T-helper 1 cell treated with Interleukin-12 subunit alpha and Interleukin-12 subunit beta and Interleukin-4 antibody, amounts not matched to agents 30 ng/mL and 1 ng/mL, for 36 hours (primary cell): ENCODE results near the gene MALAT1. TPM values are rescaled to one million over a fixed set of nuclear protein-coding genes. Genes with fewer than 3 reads are reported as not detected.
"Not testable (repeated sequence)": the region's sequence is repeated elsewhere in the genome, so short reads cannot be mapped to it uniquely, and the experiment has no call there.

ENCODE experiments used
- intact Hi-C: fragments of 100-400 bp; cut with micrococcal nuclease; formaldehyde crosslinking; loops from one replicate; pipeline ENCODE4 v1.15.1; 2024
- total RNA-seq: library from RNA; stranded (reverse); gene quantifications from 2 replicates; pipeline ENCODE4 v1.2.3, GENCODE V29; 2022

Gene MALAT1
- total RNA-seq, 1 donor from 2014 or later = 8,695 TPM

DNA sequence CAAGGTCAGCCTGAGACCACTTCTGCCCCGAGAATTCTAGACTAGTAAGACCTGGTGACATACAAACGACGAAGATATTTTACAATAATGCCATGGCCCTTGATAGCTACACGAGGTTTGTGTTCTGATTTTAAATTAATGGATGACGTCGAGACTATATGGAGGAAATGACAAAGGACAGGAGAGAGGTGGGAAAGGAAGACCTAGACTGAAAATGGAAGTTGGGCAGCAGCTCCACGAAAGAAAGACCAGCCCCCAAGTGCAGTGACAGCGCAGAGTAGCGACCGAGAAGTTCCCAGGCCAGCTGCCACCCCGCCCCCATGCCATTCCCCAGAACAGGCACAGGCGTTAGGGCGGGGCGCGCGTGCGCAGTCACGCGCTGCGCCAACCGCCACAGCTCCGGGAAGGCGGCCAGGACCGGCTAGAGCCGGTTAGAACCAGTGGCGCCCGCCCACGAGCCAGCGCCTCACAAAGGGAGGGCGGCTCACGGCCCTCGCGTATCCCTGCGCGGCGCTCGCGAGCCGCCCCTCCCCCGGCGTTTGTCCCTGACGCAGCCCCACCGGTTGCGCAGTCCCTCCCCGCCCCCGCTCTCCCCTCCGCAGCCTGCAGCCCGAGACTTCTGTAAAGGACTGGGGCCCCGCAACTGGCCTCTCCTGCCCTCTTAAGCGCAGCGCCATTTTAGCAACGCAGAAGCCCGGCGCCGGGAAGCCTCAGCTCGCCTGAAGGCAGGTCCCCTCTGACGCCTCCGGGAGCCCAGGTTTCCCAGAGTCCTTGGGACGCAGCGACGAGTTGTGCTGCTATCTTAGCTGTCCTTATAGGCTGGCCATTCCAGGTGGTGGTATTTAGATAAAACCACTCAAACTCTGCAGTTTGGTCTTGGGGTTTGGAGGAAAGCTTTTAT, 1.5 kb upstream of the MALAT1 start:
- intact Hi-C loops = loop anchor here (1.0 to 2.0 kb wide), 7 partner anchors 20 to 77 kb away; partner anchors contain the start of gene NEAT1

DNA sequence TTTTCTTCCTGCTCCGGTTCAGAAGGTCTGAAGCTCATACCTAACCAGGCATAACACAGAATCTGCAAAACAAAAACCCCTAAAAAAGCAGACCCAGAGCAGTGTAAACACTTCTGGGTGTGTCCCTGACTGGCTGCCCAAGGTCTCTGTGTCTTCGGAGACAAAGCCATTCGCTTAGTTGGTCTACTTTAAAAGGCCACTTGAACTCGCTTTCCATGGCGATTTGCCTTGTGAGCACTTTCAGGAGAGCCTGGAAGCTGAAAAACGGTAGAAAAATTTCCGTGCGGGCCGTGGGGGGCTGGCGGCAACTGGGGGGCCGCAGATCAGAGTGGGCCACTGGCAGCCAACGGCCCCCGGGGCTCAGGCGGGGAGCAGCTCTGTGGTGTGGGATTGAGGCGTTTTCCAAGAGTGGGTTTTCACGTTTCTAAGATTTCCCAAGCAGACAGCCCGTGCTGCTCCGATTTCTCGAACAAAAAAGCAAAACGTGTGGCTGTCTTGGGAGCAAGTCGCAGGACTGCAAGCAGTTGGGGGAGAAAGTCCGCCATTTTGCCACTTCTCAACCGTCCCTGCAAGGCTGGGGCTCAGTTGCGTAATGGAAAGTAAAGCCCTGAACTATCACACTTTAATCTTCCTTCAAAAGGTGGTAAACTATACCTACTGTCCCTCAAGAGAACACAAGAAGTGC, 661 bp upstream of the MALAT1 start:
- intact Hi-C loops = no loop called here

DNA sequence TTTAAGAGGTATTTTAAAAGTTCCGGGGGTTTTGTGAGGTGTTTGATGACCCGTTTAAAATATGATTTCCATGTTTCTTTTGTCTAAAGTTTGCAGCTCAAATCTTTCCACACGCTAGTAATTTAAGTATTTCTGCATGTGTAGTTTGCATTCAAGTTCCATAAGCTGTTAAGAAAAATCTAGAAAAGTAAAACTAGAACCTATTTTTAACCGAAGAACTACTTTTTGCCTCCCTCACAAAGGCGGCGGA, 193 bp upstream of the MALAT1 start:
- intact Hi-C loops = no loop called here

DNA sequence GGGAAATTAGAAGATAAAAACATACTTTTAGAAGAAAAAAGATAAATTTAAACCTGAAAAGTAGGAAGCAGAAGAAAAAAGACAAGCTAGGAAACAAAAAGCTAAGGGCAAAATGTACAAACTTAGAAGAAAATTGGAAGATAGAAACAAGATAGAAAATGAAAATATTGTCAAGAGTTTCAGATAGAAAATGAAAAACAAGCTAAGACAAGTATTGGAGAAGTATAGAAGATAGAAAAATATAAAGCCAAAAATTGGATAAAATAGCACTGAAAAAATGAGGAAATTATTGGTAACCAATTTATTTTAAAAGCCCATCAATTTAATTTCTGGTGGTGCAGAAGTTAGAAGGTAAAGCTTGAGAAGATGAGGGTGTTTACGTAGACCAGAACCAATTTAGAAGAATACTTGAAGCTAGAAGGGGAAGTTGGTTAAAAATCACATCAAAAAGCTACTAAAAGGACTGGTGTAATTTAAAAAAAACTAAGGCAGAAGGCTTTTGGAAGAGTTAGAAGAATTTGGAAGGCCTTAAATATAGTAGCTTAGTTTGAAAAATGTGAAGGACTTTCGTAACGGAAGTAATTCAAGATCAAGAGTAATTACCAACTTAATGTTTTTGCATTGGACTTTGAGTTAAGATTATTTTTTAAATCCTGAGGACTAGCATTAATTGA, 1.0 kb downstream of the MALAT1 start:
- intact Hi-C loops = loop anchor here (1.0 kb wide), 1 partner anchor 118 kb away; the partner anchor contains the start of gene SLC25A45

DNA sequence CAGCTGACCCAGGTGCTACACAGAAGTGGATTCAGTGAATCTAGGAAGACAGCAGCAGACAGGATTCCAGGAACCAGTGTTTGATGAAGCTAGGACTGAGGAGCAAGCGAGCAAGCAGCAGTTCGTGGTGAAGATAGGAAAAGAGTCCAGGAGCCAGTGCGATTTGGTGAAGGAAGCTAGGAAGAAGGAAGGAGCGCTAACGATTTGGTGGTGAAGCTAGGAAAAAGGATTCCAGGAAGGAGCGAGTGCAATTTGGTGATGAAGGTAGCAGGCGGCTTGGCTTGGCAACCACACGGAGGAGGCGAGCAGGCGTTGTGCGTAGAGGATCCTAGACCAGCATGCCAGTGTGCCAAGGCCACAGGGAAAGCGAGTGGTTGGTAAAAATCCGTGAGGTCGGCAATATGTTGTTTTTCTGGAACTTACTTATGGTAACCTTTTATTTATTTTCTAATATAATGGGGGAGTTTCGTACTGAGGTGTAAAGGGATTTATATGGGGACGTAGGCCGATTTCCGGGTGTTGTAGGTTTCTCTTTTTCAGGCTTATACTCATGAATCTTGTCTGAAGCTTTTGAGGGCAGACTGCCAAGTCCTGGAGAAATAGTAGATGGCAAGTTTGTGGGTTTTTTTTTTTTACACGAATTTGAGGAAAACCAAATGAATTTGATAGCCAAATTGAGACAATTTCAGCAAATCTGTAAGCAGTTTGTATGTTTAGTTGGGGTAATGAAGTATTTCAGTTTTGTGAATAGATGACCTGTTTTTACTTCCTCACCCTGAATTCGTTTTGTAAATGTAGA, 1.7 kb downstream of the MALAT1 start:
- intact Hi-C loops = no loop called here

DNA sequence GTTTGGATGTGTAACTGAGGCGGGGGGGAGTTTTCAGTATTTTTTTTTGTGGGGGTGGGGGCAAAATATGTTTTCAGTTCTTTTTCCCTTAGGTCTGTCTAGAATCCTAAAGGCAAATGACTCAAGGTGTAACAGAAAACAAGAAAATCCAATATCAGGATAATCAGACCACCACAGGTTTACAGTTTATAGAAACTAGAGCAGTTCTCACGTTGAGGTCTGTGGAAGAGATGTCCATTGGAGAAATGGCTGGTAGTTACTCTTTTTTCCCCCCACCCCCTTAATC, 2.3 kb downstream of the MALAT1 start:
- intact Hi-C loops = no loop called here

DNA sequence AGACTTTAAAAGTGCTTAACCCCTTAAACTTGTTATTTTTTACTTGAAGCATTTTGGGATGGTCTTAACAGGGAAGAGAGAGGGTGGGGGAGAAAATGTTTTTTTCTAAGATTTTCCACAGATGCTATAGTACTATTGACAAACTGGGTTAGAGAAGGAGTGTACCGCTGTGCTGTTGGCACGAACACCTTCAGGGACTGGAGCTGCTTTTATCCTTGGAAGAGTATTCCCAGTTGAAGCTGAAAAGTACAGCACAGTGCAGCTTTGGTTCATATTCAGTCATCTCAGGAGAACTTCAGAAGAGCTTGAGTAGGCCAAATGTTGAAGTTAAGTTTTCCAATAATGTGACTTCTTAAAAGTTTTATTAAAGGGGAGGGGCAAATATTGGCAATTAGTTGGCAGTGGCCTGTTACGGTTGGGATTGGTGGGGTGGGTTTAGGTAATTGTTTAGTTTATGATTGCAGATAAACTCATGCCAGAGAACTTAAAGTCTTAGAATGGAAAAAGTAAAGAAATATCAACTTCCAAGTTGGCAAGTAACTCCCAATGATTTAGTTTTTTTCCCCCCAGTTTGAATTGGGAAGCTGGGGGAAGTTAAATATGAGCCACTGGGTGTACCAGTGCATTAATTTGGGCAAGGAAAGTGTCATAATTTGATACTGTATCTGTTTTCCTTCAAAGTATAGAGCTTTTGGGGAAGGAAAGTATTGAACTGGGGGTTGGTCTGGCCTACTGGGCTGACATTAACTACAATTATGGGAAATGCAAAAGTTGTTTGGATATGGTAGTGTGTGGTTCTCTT, 2.8 kb downstream of the MALAT1 start:
- intact Hi-C loops = no loop called here

DNA sequence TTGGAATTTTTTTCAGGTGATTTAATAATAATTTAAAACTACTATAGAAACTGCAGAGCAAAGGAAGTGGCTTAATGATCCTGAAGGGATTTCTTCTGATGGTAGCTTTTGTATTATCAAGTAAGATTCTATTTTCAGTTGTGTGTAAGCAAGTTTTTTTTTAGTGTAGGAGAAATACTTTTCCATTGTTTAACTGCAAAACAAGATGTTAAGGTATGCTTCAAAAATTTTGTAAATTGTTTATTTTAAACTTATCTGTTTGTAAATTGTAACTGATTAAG, 3.4 kb downstream of the MALAT1 start:
- intact Hi-C loops = no loop called here

DNA sequence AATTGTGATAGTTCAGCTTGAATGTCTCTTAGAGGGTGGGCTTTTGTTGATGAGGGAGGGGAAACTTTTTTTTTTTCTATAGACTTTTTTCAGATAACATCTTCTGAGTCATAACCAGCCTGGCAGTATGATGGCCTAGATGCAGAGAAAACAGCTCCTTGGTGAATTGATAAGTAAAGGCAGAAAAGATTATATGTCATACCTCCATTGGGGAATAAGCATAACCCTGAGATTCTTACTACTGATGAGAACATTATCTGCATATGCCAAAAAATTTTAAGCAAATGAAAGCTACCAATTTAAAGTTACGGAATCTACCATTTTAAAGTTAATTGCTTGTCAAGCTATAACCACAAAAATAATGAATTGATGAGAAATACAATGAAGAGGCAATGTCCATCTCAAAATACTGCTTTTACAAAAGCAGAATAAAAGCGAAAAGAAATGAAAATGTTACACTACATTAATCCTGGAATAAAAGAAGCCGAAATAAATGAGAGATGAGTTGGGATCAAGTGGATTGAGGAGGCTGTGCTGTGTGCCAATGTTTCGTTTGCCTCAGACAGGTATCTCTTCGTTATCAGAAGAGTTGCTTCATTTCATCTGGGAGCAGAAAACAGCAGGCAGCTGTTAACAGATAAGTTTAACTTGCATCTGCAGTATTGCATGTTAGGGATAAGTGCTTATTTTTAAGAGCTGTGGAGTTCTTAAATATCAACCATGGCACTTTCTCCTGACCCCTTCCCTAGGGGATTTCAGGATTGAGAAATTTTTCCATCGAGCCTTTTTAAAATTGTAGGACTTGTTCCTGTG, 3.9 kb downstream of the MALAT1 start:
- intact Hi-C loops = no loop called here

DNA sequence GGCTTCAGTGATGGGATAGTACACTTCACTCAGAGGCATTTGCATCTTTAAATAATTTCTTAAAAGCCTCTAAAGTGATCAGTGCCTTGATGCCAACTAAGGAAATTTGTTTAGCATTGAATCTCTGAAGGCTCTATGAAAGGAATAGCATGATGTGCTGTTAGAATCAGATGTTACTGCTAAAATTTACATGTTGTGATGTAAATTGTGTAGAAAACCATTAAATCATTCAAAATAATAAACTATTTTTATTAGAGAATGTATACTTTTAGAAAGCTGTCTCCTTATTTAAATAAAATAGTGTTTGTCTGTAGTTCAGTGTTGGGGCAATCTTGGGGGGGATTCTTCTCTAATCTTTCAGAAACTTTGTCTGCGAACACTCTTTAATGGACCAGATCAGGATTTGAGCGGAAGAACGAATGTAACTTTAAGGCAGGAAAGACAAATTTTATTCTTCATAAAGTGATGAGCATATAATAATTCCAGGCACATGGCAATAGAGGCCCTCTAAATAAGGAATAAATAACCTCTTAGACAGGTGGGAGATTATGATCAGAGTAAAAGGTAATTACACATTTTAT, 4.6 kb downstream of the MALAT1 start:
- intact Hi-C loops = no loop called here

DNA sequence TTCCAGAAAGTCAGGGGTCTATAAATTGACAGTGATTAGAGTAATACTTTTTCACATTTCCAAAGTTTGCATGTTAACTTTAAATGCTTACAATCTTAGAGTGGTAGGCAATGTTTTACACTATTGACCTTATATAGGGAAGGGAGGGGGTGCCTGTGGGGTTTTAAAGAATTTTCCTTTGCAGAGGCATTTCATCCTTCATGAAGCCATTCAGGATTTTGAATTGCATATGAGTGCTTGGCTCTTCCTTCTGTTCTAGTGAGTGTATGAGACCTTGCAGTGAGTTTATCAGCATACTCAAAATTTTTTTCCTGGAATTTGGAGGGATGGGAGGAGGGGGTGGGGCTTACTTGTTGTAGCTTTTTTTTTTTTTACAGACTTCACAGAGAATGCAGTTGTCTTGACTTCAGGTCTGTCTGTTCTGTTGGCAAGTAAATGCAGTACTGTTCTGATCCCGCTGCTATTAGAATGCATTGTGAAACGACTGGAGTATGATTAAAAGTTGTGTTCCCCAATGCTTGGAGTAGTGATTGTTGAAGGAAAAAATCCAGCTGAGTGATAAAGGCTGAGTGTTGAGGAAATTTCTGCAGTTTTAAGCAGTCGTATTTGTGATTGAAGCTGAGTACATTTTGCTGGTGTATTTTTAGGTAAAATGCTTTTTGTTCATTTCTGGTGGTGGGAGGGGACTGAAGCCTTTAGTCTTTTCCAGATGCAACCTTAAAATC, 5.3 kb downstream of the MALAT1 start:
- intact Hi-C loops = no loop called here

DNA sequence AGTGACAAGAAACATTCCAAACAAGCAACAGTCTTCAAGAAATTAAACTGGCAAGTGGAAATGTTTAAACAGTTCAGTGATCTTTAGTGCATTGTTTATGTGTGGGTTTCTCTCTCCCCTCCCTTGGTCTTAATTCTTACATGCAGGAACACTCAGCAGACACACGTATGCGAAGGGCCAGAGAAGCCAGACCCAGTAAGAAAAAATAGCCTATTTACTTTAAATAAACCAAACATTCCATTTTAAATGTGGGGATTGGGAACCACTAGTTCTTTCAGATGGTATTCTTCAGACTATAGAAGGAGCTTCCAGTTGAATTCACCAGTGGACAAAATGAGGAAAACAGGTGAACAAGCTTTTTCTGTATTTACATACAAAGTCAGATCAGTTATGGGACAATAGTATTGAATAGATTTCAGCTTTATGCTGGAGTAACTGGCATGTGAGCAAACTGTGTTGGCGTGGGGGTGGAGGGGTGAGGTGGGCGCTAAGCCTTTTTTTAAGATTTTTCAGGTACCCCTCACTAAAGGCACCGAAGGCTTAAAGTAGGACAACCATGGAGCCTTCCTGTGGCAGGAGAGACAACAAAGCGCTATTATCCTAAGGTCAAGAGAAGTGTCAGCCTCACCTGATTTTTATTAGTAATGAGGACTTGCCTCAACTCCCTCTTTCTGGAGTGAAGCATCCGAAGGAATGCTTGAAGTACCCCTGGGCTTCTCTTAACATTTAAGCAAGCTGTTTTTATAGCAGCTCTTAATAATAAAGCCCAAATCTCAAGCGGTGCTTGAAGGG, 6.0 kb downstream of the MALAT1 start:
- intact Hi-C loops = no loop called here

DNA sequence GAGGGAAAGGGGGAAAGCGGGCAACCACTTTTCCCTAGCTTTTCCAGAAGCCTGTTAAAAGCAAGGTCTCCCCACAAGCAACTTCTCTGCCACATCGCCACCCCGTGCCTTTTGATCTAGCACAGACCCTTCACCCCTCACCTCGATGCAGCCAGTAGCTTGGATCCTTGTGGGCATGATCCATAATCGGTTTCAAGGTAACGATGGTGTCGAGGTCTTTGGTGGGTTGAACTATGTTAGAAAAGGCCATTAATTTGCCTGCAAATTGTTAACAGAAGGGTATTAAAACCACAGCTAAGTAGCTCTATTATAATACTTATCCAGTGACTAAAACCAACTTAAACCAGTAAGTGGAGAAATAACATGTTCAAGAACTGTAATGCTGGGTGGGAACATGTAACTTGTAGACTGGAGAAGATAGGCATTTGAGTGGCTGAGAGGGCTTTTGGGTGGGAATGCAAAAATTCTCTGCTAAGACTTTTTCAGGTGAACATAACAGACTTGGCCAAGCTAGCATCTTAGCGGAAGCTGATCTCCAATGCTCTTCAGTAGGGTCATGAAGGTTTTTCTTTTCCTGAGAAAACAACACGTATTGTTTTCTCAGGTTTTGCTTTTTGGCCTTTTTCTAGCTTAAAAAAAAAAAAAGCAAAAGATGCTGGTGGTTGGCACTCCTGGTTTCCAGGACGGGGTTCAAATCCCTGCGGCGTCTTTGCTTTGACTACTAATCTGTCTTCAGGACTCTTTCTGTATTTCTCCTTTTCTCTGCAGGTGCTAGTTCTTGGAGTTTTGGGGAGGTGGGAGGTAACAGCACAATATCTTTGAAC, 6.8 kb downstream of the MALAT1 start:
- intact Hi-C loops = loop anchor here (2.0 kb wide), 1 partner anchor 79 kb away; no protein-coding TSS in a partner anchor

DNA sequence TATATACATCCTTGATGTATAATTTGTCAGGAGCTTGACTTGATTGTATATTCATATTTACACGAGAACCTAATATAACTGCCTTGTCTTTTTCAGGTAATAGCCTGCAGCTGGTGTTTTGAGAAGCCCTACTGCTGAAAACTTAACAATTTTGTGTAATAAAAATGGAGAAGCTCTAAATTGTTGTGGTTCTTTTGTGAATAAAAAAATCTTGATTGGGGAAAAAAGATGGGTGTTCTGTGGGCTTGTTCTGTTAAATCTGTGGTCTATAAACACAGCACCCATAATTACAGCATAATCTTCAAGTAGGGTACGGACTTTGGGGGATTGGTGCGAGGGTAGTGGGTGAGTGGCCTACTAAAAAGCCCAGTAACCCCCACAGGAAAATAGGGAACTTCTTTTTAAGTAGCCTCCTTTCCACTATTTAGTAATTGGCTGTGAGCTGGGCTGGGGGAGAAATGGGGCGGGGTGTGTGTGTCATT, 7.5 kb downstream of the MALAT1 start:
- intact Hi-C loops = loop anchor here (2.0 kb wide), 1 partner anchor 80 kb away; no protein-coding TSS in a partner anchor

DNA sequence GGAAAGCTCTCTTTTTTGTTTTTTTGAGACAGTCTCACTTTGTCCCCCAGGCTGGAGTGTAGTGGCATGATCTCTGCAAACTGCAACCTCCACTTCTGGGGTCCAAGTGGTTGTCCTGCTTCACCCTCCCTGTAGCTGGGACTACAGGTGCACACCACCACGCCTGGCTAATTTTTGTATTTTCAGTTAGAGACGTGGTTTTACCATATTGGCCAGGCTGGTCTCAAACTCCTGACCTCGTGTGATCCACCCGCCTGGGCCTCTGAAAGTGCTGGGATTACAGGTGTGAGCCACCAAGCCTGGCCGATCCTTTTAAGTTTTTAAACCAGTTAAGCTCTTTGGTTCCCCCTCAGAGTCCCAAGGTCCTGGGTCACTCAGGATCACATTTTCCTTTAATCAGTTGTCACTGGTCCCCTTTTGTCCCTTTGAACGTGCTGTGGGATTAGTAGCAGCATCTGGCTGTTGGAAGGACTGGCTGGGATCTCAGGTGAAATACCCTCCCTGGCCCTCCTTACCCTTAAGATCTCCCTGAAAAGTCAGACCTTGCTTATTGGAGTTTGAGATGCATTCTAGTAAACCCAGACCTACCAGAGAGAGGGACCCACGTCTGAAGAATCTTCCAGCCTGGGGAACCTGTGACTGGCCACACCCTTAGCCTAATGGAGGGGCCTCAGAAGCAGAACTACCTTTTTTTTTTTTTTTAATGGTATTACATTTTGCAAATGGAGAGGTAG, 8.1 kb downstream of the MALAT1 start:
- intact Hi-C loops = loop anchor here (2.0 kb wide), 1 partner anchor 80 kb away; no protein-coding TSS in a partner anchor

DNA sequence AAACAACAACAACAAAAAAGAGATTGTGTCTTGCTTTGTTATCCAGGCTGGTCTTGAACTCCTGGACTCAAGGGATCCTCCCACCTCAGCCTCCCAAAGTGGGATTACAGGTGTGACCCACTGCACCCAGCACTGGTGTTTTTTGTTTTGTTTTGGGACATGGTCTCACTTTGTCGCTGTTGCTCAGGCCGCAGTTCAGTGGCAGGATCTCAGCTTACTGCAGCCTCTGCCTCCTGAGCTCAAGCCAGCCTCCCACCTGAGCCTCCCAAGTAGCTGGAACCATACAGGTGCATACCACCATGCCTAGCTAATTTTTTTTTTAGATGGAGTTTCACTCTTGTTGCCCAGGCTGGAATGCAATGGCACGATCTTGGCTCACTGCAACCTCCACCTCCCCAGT, 13.5 kb downstream of the MALAT1 start:
- intact Hi-C loops = not testable (repeated sequence)
